B cell (primary cell): Measurements from ENCODE around the gene TCAP.

Experiments used
- CTCF ChIP-seq: fragments of 200-600 bp; IDR thresholded peaks from one replicate; pipeline ENCODE4 v1.8.0; 2022; ENCODE audit warnings: antibody characterized with exemption, mild to moderate bottlenecking
- EZH2 ChIP-seq: IDR thresholded peaks from 2 replicates; pipeline ENCODE4 v1.6.1; 2012; ENCODE audit warnings: borderline replicate concordance, low read depth, mild to moderate bottlenecking, moderate library complexity, low read length; ENCODE audit not compliant: insufficient read depth, poor library complexity, severe bottlenecking

- TF ChIP-seq CTCF (no peak), EZH2 (no peak)
Measured at GRCh38 chr17:39638317-39638716, 26.8 kb upstream of the TCAP start.
